NT2/D1 (cell line): Measurements from ENCODE around the gene ARHGEF40.

Experiments used
- DNase-seq: peaks from one replicate; pipeline ENCODE4 v3.0.0-alpha.2; 2011; ENCODE audit warnings: low read depth, low spot score
- H3K27me3 ChIP-seq: 2 replicates; pipeline ENCODE4 v1.6.0; 2011; ENCODE audit warnings: mild to moderate bottlenecking; ENCODE audit not compliant: insufficient read length, insufficient read depth
- H3K36me3 ChIP-seq: 2 replicates; pipeline ENCODE4 v1.6.1; 2011; ENCODE audit warnings: mild to moderate bottlenecking, low read length, mixed read lengths; ENCODE audit not compliant: insufficient read depth, insufficient read length
- H3K4me1 ChIP-seq: 2 replicates; pipeline ENCODE4 v1.5.1; 2011; ENCODE audit not compliant: insufficient read depth, insufficient read length
- H3K4me3 ChIP-seq: 2 replicates; pipeline ENCODE4 v1.5.1; 2011; ENCODE audit warnings: low read depth; ENCODE audit not compliant: insufficient read length
- H3K9ac ChIP-seq: 2 replicates; pipeline ENCODE4 v1.6.0; 2011; ENCODE audit warnings: low read depth; ENCODE audit not compliant: insufficient read length
- H3K9me3 ChIP-seq: 2 replicates; pipeline ENCODE4 v1.5.1; 2011; ENCODE audit warnings: mild to moderate bottlenecking, low read length; ENCODE audit not compliant: insufficient read depth
- SUZ12 ChIP-seq: IDR thresholded peaks from 2 replicates; pipeline ENCODE4 v1.6.1; 2011; ENCODE audit not compliant: insufficient read length, insufficient read depth; ENCODE audit errors: extremely low read depth
- YY1 ChIP-seq: IDR thresholded peaks from 2 replicates; pipeline ENCODE4 v1.6.1; 2011; ENCODE audit not compliant: insufficient read length, insufficient read depth
- ZNF274 ChIP-seq: IDR thresholded peaks from 2 replicates; pipeline ENCODE4 v1.6.1; 2011; ENCODE audit warnings: mild to moderate bottlenecking, low read depth, low read length

ARHGEF40 gene

GRCh38 chr14:21108791-21109190, 38.7 kb downstream of the ARHGEF40 start:
- no peaks in the 10 kb centered on the region for H3K27me3 ChIP-seq
- no peak for DNase-seq
- no peaks in the 10 kb centered on the region for H3K9me3 ChIP-seq
- peaks cover 3% of the 10 kb centered on the region for H3K4me1 ChIP-seq
- no peaks in the 10 kb centered on the region for H3K36me3 ChIP-seq
- no peak overlapping the region for H3K9ac ChIP-seq
- H3K4me3 ChIP-seq = no peak overlapping the region
- no peak for TF ChIP-seq ZNF274
- no peak for TF ChIP-seq SUZ12
- no peak for TF ChIP-seq YY1

- TF ChIP-seq SUZ12 = no peak
- no peak overlapping the region for H3K4me3 ChIP-seq
- H3K36me3 ChIP-seq = no peaks in the 10 kb centered on the region
- no peak for DNase-seq
- no peaks in the 10 kb centered on the region for H3K9me3 ChIP-seq
- peaks cover 3% of the 10 kb centered on the region for H3K4me1 ChIP-seq
- H3K9ac ChIP-seq = no peak overlapping the region
- H3K27me3 ChIP-seq = no peaks in the 10 kb centered on the region
Observed at GRCh38 chr14:21109377-21110138, 39.5 kb downstream of the ARHGEF40 start.

- DNase-seq = no peak
- Histone ChIP-seq H3K9ac (no peak overlapping the region), H3K27me3 (no peaks in the 10 kb centered on the region), H3K9me3 (no peaks in the 10 kb centered on the region), H3K36me3 (no peaks in the 10 kb centered on the region), H3K4me1 (peaks cover 3% of the 10 kb centered on the region), H3K4me3 (no peak overlapping the region)
- TF ChIP-seq SUZ12 (no peak), ZNF274 (no peak), YY1 (no peak)
Observed at GRCh38 chr14:21112255-21112654, 42.2 kb downstream of the ARHGEF40 start.

GRCh38 chr14:21113369-21113768, 43.3 kb downstream of the ARHGEF40 start:
- H3K9ac ChIP-seq = no peak overlapping the region
- no peaks in the 10 kb centered on the region for H3K4me1 ChIP-seq
- H3K9me3 ChIP-seq = no peaks in the 10 kb centered on the region
- H3K27me3 ChIP-seq = no peaks in the 10 kb centered on the region
- H3K4me3 ChIP-seq = no peak overlapping the region
- DNase-seq = no peak
- H3K36me3 ChIP-seq = no peaks in the 10 kb centered on the region
- no peak for TF ChIP-seq ZNF274
- no peak for TF ChIP-seq SUZ12
- no peak for TF ChIP-seq YY1

GRCh38 chr14:21118933-21119332, 48.8 kb downstream of the ARHGEF40 start:
- Histone ChIP-seq H3K27me3 (no peaks in the 10 kb centered on the region), H3K36me3 (no peaks in the 10 kb centered on the region), H3K9me3 (no peaks in the 10 kb centered on the region), H3K4me1 (no peaks in the 10 kb centered on the region), H3K4me3 (no peak overlapping the region), H3K9ac (no peak overlapping the region)
- no peak for DNase-seq
- TF ChIP-seq SUZ12 = no peak
- TF ChIP-seq ZNF274 = no peak
- TF ChIP-seq YY1 = no peak

GRCh38 chr14:21120686-21121085, 50.6 kb downstream of the ARHGEF40 start:
- no peak for TF ChIP-seq SUZ12
- TF ChIP-seq YY1 = no peak
- no peak for TF ChIP-seq ZNF274
- H3K9ac ChIP-seq = no peak overlapping the region

GRCh38 chr14:21121122-21121521, 51.0 kb downstream of the ARHGEF40 start:
- no peaks in the 10 kb centered on the region for H3K27me3 ChIP-seq
- TF ChIP-seq ZNF274 (no peak), SUZ12 (no peak), YY1 (no peak)

More at GRCh38 chr14:21120686-21121085, 50.6 kb downstream of the ARHGEF40 start:
- no peaks in the 10 kb centered on the region for H3K4me1 ChIP-seq
- no peak overlapping the region for H3K4me3 ChIP-seq
- no peaks in the 10 kb centered on the region for H3K36me3 ChIP-seq
- no peaks in the 10 kb centered on the region for H3K9me3 ChIP-seq
- H3K27me3 ChIP-seq = no peaks in the 10 kb centered on the region
- DNase-seq = no peak

GRCh38 chr14:21123429-21123828, 53.3 kb downstream of the ARHGEF40 start:
- Histone ChIP-seq H3K4me1 (no peaks in the 10 kb centered on the region), H3K27me3 (no peaks in the 10 kb centered on the region), H3K9me3 (no peaks in the 10 kb centered on the region), H3K4me3 (no peak overlapping the region), H3K36me3 (no peaks in the 10 kb centered on the region), H3K9ac (no peak overlapping the region)
- no peak for DNase-seq
- TF ChIP-seq SUZ12 (no peak), YY1 (no peak)

More at GRCh38 chr14:21121122-21121521, 51.0 kb downstream of the ARHGEF40 start:
- H3K9ac ChIP-seq = no peak overlapping the region
- H3K36me3 ChIP-seq = no peaks in the 10 kb centered on the region
- H3K4me1 ChIP-seq = no peaks in the 10 kb centered on the region
- DNase-seq = no peak
- H3K9me3 ChIP-seq = no peaks in the 10 kb centered on the region
- no peak overlapping the region for H3K4me3 ChIP-seq
